Effector memory CD8-positive, alpha-beta T cell (primary cell): ENCODE data around the gene ZNF226.
A peak's percentile ranks its signal among the peaks of the same experiment; 100 is the strongest.
"Not testable (repeated sequence)": the region's sequence is repeated elsewhere in the genome, so short reads cannot be mapped to it uniquely, and the experiment has no call there.

ENCODE experiments used
- ATAC-seq: fragments of 150-1000 bp; cut with Tn5 transposase; replicated peaks from 2 replicates; pipeline ENCODE4 v1.10.0; 2021; ENCODE audit warnings: mild to moderate bottlenecking, moderate library complexity
- DNase-seq, 3 experiments: peaks; one replicate each; pipeline ENCODE4 v3.0.0; 2021
- H3K27ac Mint-ChIP-seq, 2 donors: one replicate each; pipeline ENCODE4 v1.8.0; 2022; ENCODE audit warnings: mild to moderate bottlenecking in 2 of 2, mixed read lengths in 2 of 2, moderate library complexity in 2 of 2
- H3K27me3 Mint-ChIP-seq, 2 donors: one replicate each; pipeline ENCODE4 v1.8.0; 2022; ENCODE audit warnings: mixed read lengths in 2 of 2
- H3K36me3 Mint-ChIP-seq: one replicate; pipeline ENCODE4 v1.8.0; 2022; ENCODE audit warnings: mild to moderate bottlenecking, moderate library complexity, mixed read lengths; ENCODE audit not compliant: insufficient read depth
- H3K4me1 Mint-ChIP-seq, 2 donors: one replicate each; pipeline ENCODE4 v1.8.0; 2022; ENCODE audit warnings: low read depth in 2 of 2, mixed read lengths in 2 of 2
- H3K4me3 Mint-ChIP-seq, 2 donors: one replicate each; pipeline ENCODE4 v1.8.0; 2022; ENCODE audit warnings: mild to moderate bottlenecking in 2 of 2, mixed read lengths in 2 of 2, moderate library complexity in 2 of 2
- H3K9me3 Mint-ChIP-seq, 2 donors: one replicate each; pipeline ENCODE4 v1.8.0; 2022; ENCODE audit warnings: mixed read lengths in 2 of 2

Gene ZNF226

GRCh38 chr19:44182145-44182544 lies 17.2 kb downstream of the ZNF226 start:
- Mint-ChIP-seq H3K36me3 (no peaks in the 10 kb centered on the region), H3K4me3 (no peak overlapping the region), H3K4me1 (no peaks in the 10 kb centered on the region), H3K27me3 (no peaks in the 10 kb centered on the region), H3K9me3 (peaks cover 10 to 11% of the 10 kb centered on the region in 2 donors), H3K27ac (no peak overlapping the region)
- DNase-seq (no peak), ATAC-seq (no peak)

- no peak for DNase-seq
- ATAC-seq = no peak
- H3K4me1 Mint-ChIP-seq = no peaks in the 10 kb centered on the region
- H3K36me3 Mint-ChIP-seq = no peaks in the 10 kb centered on the region
- H3K9me3 Mint-ChIP-seq = peaks cover 15 to 16% of the 10 kb centered on the region in 2 donors
- H3K27me3 Mint-ChIP-seq = peaks cover 0 to 12% of the 10 kb centered on the region in 2 donors
- no peak overlapping the region for H3K27ac Mint-ChIP-seq
- H3K4me3 Mint-ChIP-seq = no peak overlapping the region
These were observed 25.1 kb downstream of the ZNF226 start for GRCh38 chr19:44190020-44190419.

- Mint-ChIP-seq H3K4me3 (no peak overlapping the region), H3K27me3 (peaks cover 0 to 12% of the 10 kb centered on the region in 2 donors), H3K36me3 (no peaks in the 10 kb centered on the region), H3K4me1 (no peaks in the 10 kb centered on the region), H3K27ac (no peak overlapping the region), H3K9me3 (peaks cover 10 to 16% of the 10 kb centered on the region in 2 donors)
- DNase-seq (no peak), ATAC-seq (no peak)
These were observed 27.2 kb downstream of the ZNF226 start for GRCh38 chr19:44192127-44192526.

- no peak overlapping the region for H3K4me3 Mint-ChIP-seq
- no peak for DNase-seq
- ATAC-seq = no peak
- H3K27me3 Mint-ChIP-seq = peaks cover 0 to 7% of the 10 kb centered on the region in 2 donors
- H3K4me1 Mint-ChIP-seq = no peaks in the 10 kb centered on the region
- no peaks in the 10 kb centered on the region for H3K36me3 Mint-ChIP-seq
- H3K9me3 Mint-ChIP-seq = peaks cover 6 to 7% of the 10 kb centered on the region in 2 donors
- no peak overlapping the region for H3K27ac Mint-ChIP-seq
These were observed 31.9 kb downstream of the ZNF226 start for GRCh38 chr19:44196772-44197171.

- Mint-ChIP-seq H3K27ac (no peak overlapping the region), H3K4me1 (peaks cover 4 to 5% of the 10 kb centered on the region in 2 donors), H3K4me3 (no peak overlapping the region), H3K27me3 (peaks cover 14 to 20% of the 10 kb centered on the region in 2 donors), H3K9me3 (peaks cover 6 to 13% of the 10 kb centered on the region in 2 donors), H3K36me3 (no peaks in the 10 kb centered on the region)
- ATAC-seq (no peak), DNase-seq (no peak)
These were observed 37.6 kb downstream of the ZNF226 start for GRCh38 chr19:44202470-44202869.

GRCh38 chr19:44202974-44203373 lies 38.1 kb downstream of the ZNF226 start:
- H3K4me1 Mint-ChIP-seq = peaks cover 8 to 9% of the 10 kb centered on the region in 2 donors

GRCh38 chr19:44203877-44204276 lies 39.0 kb downstream of the ZNF226 start:
- H3K4me1 Mint-ChIP-seq, ATAC-seq, H3K4me3 Mint-ChIP-seq, H3K36me3 Mint-ChIP-seq, DNase-seq, H3K27ac Mint-ChIP-seq: not testable (repeated sequence)
- Mint-ChIP-seq H3K27me3 (peaks cover 14 to 20% of the 10 kb centered on the region in 2 donors), H3K9me3 (peaks cover 6 to 14% of the 10 kb centered on the region in 2 donors)

More at GRCh38 chr19:44202974-44203373, 38.1 kb downstream of the ZNF226 start:
- H3K9me3 Mint-ChIP-seq = peaks cover 6 to 14% of the 10 kb centered on the region in 2 donors
- no peak for ATAC-seq
- peaks cover 14 to 20% of the 10 kb centered on the region in 2 donors for H3K27me3 Mint-ChIP-seq
- no peak overlapping the region for H3K4me3 Mint-ChIP-seq
- no peak for DNase-seq
- no peaks in the 10 kb centered on the region for H3K36me3 Mint-ChIP-seq
- H3K27ac Mint-ChIP-seq = no peak overlapping the region

GRCh38 chr19:44204772-44205171 lies 39.9 kb downstream of the ZNF226 start:
- Mint-ChIP-seq H3K4me3 (no peak overlapping the region), H3K9me3 (peaks cover 6 to 14% of the 10 kb centered on the region in 2 donors), H3K36me3 (no peaks in the 10 kb centered on the region), H3K4me1 (peaks cover 8 to 9% of the 10 kb centered on the region in 2 donors), H3K27ac (no peak overlapping the region), H3K27me3 (peaks cover 14 to 20% of the 10 kb centered on the region in 2 donors)
- no peak for DNase-seq
- no peak for ATAC-seq

GRCh38 chr19:44207126-44207803 lies 42.4 kb downstream of the ZNF226 start:
- Mint-ChIP-seq H3K27me3 (peaks cover 9 to 15% of the 10 kb centered on the region in 2 donors), H3K4me3 (peak overlapping the region; percentile 89 to 91), H3K27ac (peak overlapping the region; percentile 96), H3K9me3 (peaks cover 6 to 14% of the 10 kb centered on the region in 2 donors), H3K4me1 (peaks cover 8 to 9% of the 10 kb centered on the region in 2 donors), H3K36me3 (no peaks in the 10 kb centered on the region)
- DNase-seq = peak; percentile 61 to 69 (median 67)
- peak; percentile 94 for ATAC-seq

- peak; percentile 97 for ATAC-seq
- peaks cover under 1 to 1% of the 10 kb centered on the region in 2 donors for H3K9me3 Mint-ChIP-seq
- H3K27me3 Mint-ChIP-seq = no peaks in the 10 kb centered on the region
- peak; percentile 62 to 66 (median 63) for DNase-seq
- H3K36me3 Mint-ChIP-seq = peaks cover 23% of the 10 kb centered on the region
- H3K27ac Mint-ChIP-seq = peak within 1 kb of the TSS; percentile 90 to 96
- H3K4me1 Mint-ChIP-seq = peaks cover 15 to 26% of the 10 kb centered on the region in 2 donors
- peak within 1 kb of the TSS; percentile 96 to 97 for H3K4me3 Mint-ChIP-seq
These were observed 47.5 kb downstream of the ZNF226 start, which contains the start of gene ZNF227 for GRCh38 chr19:44212250-44212865. ZNF227 (plus strand) TSS chr19:44212532; CDS start chr19:44217793, 5,261 bp downstream.

GRCh38 chr19:44212866-44213346 lies 48.0 kb downstream of the ZNF226 start:
- no peak for DNase-seq

GRCh38 chr19:44219926-44220325 lies 55.0 kb downstream of the ZNF226 start:
- H3K4me1 Mint-ChIP-seq = peaks cover 3 to 20% of the 10 kb centered on the region in 2 donors
- ATAC-seq, H3K4me3 Mint-ChIP-seq, DNase-seq, H3K9me3 Mint-ChIP-seq, H3K27me3 Mint-ChIP-seq, H3K27ac Mint-ChIP-seq: not testable (repeated sequence)
- H3K36me3 Mint-ChIP-seq = peaks cover 42% of the 10 kb centered on the region

More at GRCh38 chr19:44212866-44213346, 48.0 kb downstream of the ZNF226 start:
- H3K36me3 Mint-ChIP-seq = peaks cover 29% of the 10 kb centered on the region
- no peaks in the 10 kb centered on the region for H3K9me3 Mint-ChIP-seq
- H3K4me1 Mint-ChIP-seq = peaks cover 10 to 28% of the 10 kb centered on the region in 2 donors
- ATAC-seq = no peak
- H3K27me3 Mint-ChIP-seq = no peaks in the 10 kb centered on the region
- peak overlapping the region; percentile 96 to 97 for H3K4me3 Mint-ChIP-seq
- peak overlapping the region; percentile 90 to 96 for H3K27ac Mint-ChIP-seq

GRCh38 chr19:44220761-44221160 lies 55.9 kb downstream of the ZNF226 start:
- peaks cover 3 to 20% of the 10 kb centered on the region in 2 donors for H3K4me1 Mint-ChIP-seq
- not testable (repeated sequence) for H3K4me3 Mint-ChIP-seq, ATAC-seq, DNase-seq, H3K27ac Mint-ChIP-seq, H3K27me3 Mint-ChIP-seq, H3K9me3 Mint-ChIP-seq
- peaks cover 42% of the 10 kb centered on the region for H3K36me3 Mint-ChIP-seq
